ENCODE measurements around the gene MDM1. TPM values are rescaled to one million over a fixed set of nuclear protein-coding genes. Genes with fewer than 3 reads are reported as not detected.

MDM1 gene
- total and polyA plus RNA-seq, 10 donors: 13.5 to 38.9 (median 21.9) TPM

Other genes starting within 250 kb of the MDM1 start
- 1 to 10 TPM in 2 of 7 donors, under 1 TPM in 4, not detected in 1; 0.51 to 2.2 (median 0.80) TPM for gene IFNG, start 172.6 kb downstream of the MDM1 start, total RNA-seq
- under 1 TPM; 0.23 to 0.58 (median 0.24) TPM for gene IFNG, start 172.6 kb downstream of the MDM1 start, polyA plus RNA-seq
- gene IL26, start 106.6 kb downstream of the MDM1 start, total RNA-seq: under 1 TPM in 1 of 7 donors, not detected in 6; 0.27 TPM
- not detected for gene IL26, start 106.6 kb downstream of the MDM1 start, polyA plus RNA-seq
- not detected for gene IL22, start 78.8 kb downstream of the MDM1 start, total RNA-seq
- gene IL22, start 78.8 kb downstream of the MDM1 start, polyA plus RNA-seq: not detected